ENCODE data around the gene CA7.
A peak's percentile ranks its signal among the peaks of the same experiment; 100 is the strongest.

The CA7 gene

DNA sequence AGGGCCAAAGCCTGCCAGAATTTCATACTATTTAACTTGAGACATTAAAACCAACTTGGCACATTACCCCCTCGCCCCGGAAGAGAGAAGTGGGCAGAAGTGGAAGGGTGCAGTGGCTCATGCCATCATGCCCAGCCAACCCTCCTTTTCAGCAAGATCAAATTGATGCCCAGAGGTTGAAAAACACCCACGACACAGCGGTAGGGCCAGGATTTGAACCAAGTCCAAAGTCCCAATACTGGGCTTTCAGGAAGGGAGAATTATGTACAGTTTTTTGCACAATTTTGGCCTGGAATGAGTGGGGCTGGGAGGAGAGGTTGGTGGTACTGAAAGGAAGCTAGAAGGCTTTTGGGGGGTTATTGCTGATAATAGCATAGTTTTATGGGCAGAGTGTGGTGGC lies 47.1 kb downstream of the CA7 start:
- Histone ChIP-seq H3K9ac (ENCODE audit: low read length) (no peak overlapping the region), H4K20me1 (ENCODE audit: insufficient read depth, low read length) (no peaks in the 10 kb centered on the region), H3K36me3 (replicated peaks; ENCODE audit: insufficient read depth, low read length) (no peaks in the 10 kb centered on the region), H3F3A (ENCODE audit: insufficient read depth, low read length) (no peaks in the 10 kb centered on the region), H3K79me2 (ENCODE audit: low read length) (peaks cover 10% of the 10 kb centered on the region; the same call in 1 of the 2 replicates), H3K4me1 (ENCODE audit: low read length) (no peaks in the 10 kb centered on the region), H3K27ac (ENCODE audit: low read length) (no peak overlapping the region), H3K9me2 (replicated peaks; ENCODE audit: insufficient read depth, low read length) (no peaks in the 10 kb centered on the region), H3K4me3 (ENCODE audit: low read length) (no peak overlapping the region), H2AFZ (ENCODE audit: low read length) (no peak overlapping the region), H3K4me2 (ENCODE audit: low read depth, low read length) (no peak overlapping the region), H3K9me3 (replicated peaks; ENCODE audit: insufficient read depth, low read length) (no peaks in the 10 kb centered on the region), H3K27me3 (replicated peaks; ENCODE audit: insufficient read depth, low read length) (no peaks in the 10 kb centered on the region)
- TF ChIP-seq CTCF (IDR thresholded peaks at IDR 0.05; ENCODE audit: low read length): no peak
- TF ChIP-seq EZH2 (optimal IDR thresholded peaks at IDR 0.05; ENCODE audit: low read depth, low read length): no peak
- TF ChIP-seq EZH2phosphoT487 (IDR thresholded peaks at IDR 0.05; ENCODE audit: low read length): no peak
- DNase-seq: no peak

GRCh38 chr16:66891797-66892196 lies 47.6 kb downstream of the CA7 start:
- Histone ChIP-seq H3K27ac (ENCODE audit: low read length) (no peak overlapping the region), H3K4me3 (ENCODE audit: low read length) (no peak overlapping the region), H3K36me3 (replicated peaks; ENCODE audit: insufficient read depth, low read length) (no peaks in the 10 kb centered on the region), H2AFZ (ENCODE audit: low read length) (no peak overlapping the region), H3K9ac (ENCODE audit: low read length) (no peak overlapping the region), H3K9me2 (replicated peaks; ENCODE audit: insufficient read depth, low read length) (no peaks in the 10 kb centered on the region), H3F3A (ENCODE audit: insufficient read depth, low read length) (no peaks in the 10 kb centered on the region), H3K4me2 (ENCODE audit: low read depth, low read length) (no peak overlapping the region), H3K9me3 (replicated peaks; ENCODE audit: insufficient read depth, low read length) (no peaks in the 10 kb centered on the region), H3K27me3 (replicated peaks; ENCODE audit: insufficient read depth, low read length) (no peaks in the 10 kb centered on the region), H3K4me1 (ENCODE audit: low read length) (no peaks in the 10 kb centered on the region), H4K20me1 (ENCODE audit: insufficient read depth, low read length) (no peaks in the 10 kb centered on the region), H3K79me2 (ENCODE audit: low read length) (0 out of 2 replicates have a peak, but pooled peaks cover 6% of the 10 kb centered on the region)
- TF ChIP-seq EZH2 (optimal IDR thresholded peaks at IDR 0.05; ENCODE audit: low read depth, low read length): no peak
- no peak for DNase-seq

GRCh38 chr16:66894055-66894454 lies 49.8 kb downstream of the CA7 start:
- Histone ChIP-seq H3K27me3 (replicated peaks; ENCODE audit: insufficient read depth, low read length) (no peaks in the 10 kb centered on the region), H4K20me1 (ENCODE audit: insufficient read depth, low read length) (no peaks in the 10 kb centered on the region), H3K27ac (ENCODE audit: low read length) (no peak overlapping the region), H2AFZ (ENCODE audit: low read length) (no peak overlapping the region), H3K4me1 (ENCODE audit: low read length) (no peaks in the 10 kb centered on the region), H3K4me3 (ENCODE audit: low read length) (no peak overlapping the region), H3K9me3 (replicated peaks; ENCODE audit: insufficient read depth, low read length) (no peaks in the 10 kb centered on the region), H3K9me2 (replicated peaks; ENCODE audit: insufficient read depth, low read length) (no peaks in the 10 kb centered on the region), H3K4me2 (ENCODE audit: low read depth, low read length) (no peak overlapping the region), H3K79me2 (ENCODE audit: low read length) (no peaks in the 10 kb centered on the region), H3F3A (ENCODE audit: insufficient read depth, low read length) (no peaks in the 10 kb centered on the region), H3K9ac (ENCODE audit: low read length) (no peak overlapping the region), H3K36me3 (replicated peaks; ENCODE audit: insufficient read depth, low read length) (no peaks in the 10 kb centered on the region)
- DNase-seq: no peak
- no peak for TF ChIP-seq EZH2 (optimal IDR thresholded peaks at IDR 0.05; ENCODE audit: low read depth, low read length)
- TF ChIP-seq CTCF (IDR thresholded peaks at IDR 0.05; ENCODE audit: low read length): no peak

- no peak for TF ChIP-seq EZH2 (optimal IDR thresholded peaks at IDR 0.05; ENCODE audit: low read depth, low read length)
- peak; percentile 91 for TF ChIP-seq CTCF (IDR thresholded peaks at IDR 0.05; ENCODE audit: low read length)
- DNase-seq: peak; percentile 62
- no peak overlapping the region for H3K27ac ChIP-seq (ENCODE audit: low read length)
Observed at GRCh38 chr16:66894948-66895688, 50.9 kb downstream of the CA7 start.

More at GRCh38 chr16:66894948-66895688, 50.9 kb downstream of the CA7 start:
- Histone ChIP-seq H3K9me3 (replicated peaks; ENCODE audit: insufficient read depth, low read length) (no peaks in the 10 kb centered on the region), H3K4me2 (ENCODE audit: low read depth, low read length) (no peak overlapping the region), H3F3A (ENCODE audit: insufficient read depth, low read length) (no peaks in the 10 kb centered on the region), H3K4me3 (ENCODE audit: low read length) (no peak overlapping the region), H3K9me2 (replicated peaks; ENCODE audit: insufficient read depth, low read length) (no peaks in the 10 kb centered on the region), H3K9ac (ENCODE audit: low read length) (no peak overlapping the region), H3K79me2 (ENCODE audit: low read length) (no peaks in the 10 kb centered on the region), H3K36me3 (replicated peaks; ENCODE audit: insufficient read depth, low read length) (no peaks in the 10 kb centered on the region), H4K20me1 (ENCODE audit: insufficient read depth, low read length) (no peaks in the 10 kb centered on the region), H3K27me3 (replicated peaks; ENCODE audit: insufficient read depth, low read length) (no peaks in the 10 kb centered on the region), H3K4me1 (ENCODE audit: low read length) (no peaks in the 10 kb centered on the region), H2AFZ (ENCODE audit: low read length) (no peak overlapping the region)
